ENCODE measurements around the gene NKX1-2. TPM values are rescaled to one million over a fixed set of nuclear protein-coding genes. Genes with fewer than 3 reads are reported as not detected.

NKX1-2 gene
- total RNA-seq, 3 donors from 2014 or later, result not detected

- Mint-ChIP-seq H3K9me3 (no peaks in the 10 kb centered on the region), H3K27me3 (ENCODE audit: low read depth) (peaks cover 11% of the 10 kb centered on the region), H3K4me3 (no peak overlapping the region), H3K36me3 (ENCODE audit: insufficient read depth) (no peaks in the 10 kb centered on the region), H3K4me1 (ENCODE audit: low read depth) (peaks cover 5% of the 10 kb centered on the region)
- DNase-seq, result no peak
- ATAC-seq, result no peak
These were observed 27.1 kb downstream of the NKX1-2 start for GRCh38 chr10:124422742-124423141.

DNA sequence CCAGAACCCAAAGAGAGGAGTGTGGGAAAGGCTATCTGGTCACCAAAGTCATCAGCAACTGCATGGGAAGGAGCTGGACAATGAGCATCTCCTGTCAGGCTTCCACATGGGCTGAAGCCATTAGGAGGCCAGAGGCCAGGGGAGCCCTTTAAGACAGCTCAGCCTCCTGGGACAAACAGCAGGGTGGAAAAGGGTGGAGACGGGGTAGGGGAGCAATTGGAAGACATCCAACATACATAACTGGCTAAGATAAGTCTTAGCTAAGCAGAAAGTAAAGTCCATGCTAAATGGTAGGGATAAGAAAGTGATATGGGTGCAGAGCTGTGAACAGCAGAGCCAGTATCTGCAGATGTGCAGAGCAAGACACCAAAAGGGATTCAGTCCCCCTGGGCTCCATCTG, 29.6 kb downstream of the NKX1-2 start:
- Mint-ChIP-seq H3K4me1 (ENCODE audit: low read depth) (peaks cover 17% of the 10 kb centered on the region), H3K9me3 (no peaks in the 10 kb centered on the region), H3K36me3 (ENCODE audit: insufficient read depth) (no peaks in the 10 kb centered on the region), H3K4me3 (no peak overlapping the region), H3K27me3 (ENCODE audit: low read depth) (peaks cover 11% of the 10 kb centered on the region)
- ATAC-seq (no peak), DNase-seq (no peak)

DNA sequence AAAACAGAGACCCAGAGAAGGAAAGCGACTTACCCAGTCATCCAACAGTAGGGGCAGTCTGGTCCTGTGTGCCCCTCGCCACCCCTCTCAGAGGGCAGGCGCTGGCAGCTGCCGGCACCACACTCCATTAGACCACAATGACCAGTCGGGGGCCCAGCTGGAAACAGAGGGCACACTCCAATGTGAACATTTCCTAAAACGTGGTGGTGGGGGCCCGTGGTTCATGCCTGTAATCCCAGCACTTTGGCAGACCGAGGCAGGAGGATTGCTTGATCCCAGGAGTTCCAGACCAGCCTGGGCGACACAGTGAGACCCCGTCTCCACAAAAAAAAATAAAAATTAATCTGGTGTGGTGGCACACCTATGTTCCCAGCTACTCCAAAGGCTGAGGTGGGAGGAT, 30.2 kb downstream of the NKX1-2 start:
- peak overlapping the region; percentile 76 for H3K4me3 Mint-ChIP-seq
- H3K9me3 Mint-ChIP-seq, result no peaks in the 10 kb centered on the region
- peaks cover 17% of the 10 kb centered on the region for H3K4me1 Mint-ChIP-seq (ENCODE audit: low read depth)
- ATAC-seq, result no peak
- H3K27me3 Mint-ChIP-seq (ENCODE audit: low read depth), result peaks cover 11% of the 10 kb centered on the region
- no peaks in the 10 kb centered on the region for H3K36me3 Mint-ChIP-seq (ENCODE audit: insufficient read depth)
- DNase-seq, result no peak

DNA sequence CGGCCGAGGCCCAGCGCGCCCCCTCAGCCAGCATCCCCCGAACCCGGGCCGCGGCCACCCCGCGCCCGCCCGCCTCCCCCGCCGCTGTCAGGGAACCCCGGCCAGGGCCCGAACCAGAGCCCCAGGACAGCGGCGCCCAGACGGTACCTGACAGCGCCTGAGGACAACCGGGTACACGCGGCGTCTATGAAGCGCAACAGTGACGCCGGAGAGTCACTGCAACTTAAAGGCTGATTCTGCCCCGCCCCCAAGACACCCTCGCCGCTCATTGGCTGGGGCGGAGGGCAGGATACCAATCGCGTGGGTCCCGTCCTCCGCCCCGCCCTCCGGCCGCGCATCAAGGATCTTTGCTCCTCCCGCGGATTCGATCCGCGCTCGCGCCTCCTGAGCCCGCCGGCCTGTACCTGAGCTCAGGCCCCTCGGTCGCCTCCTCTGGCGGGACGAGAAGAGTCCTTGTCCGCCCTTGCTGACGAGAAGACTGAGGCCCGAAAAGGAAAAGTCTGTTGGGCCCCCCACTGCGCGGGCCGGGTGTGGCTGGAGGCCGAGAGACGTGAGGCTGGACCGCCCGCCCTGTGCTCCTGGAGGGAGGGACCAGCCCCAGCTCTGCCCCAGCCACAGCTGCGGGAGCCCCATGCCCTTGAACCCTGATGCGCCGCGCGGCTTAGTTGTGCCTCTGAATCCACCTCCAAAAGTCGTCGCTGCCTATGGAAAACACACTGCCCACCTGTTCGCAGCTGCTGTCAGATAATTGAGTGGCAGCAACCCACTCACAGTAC, 30.9 kb downstream of the NKX1-2 start, which contains the start of gene OAT:
Gene OAT (minus strand): TSS at position 198 of the 776 bp plus-strand sequence. CDS start 6,752 bp downstream, outside the sequence.
- Mint-ChIP-seq H3K4me3 (peak within 1 kb of the TSS; percentile 78), H3K9me3 (no peaks in the 10 kb centered on the region), H3K27me3 (ENCODE audit: low read depth) (peaks cover 11% of the 10 kb centered on the region), H3K4me1 (ENCODE audit: low read depth) (peaks cover 17% of the 10 kb centered on the region), H3K36me3 (ENCODE audit: insufficient read depth) (peaks cover 2% of the 10 kb centered on the region)
- DNase-seq, result peak; percentile 94
- peak; percentile 96 to 97 for ATAC-seq

- Mint-ChIP-seq H3K27me3 (ENCODE audit: low read depth) (peaks cover 8% of the 10 kb centered on the region), H3K9me3 (no peaks in the 10 kb centered on the region), H3K4me3 (peak overlapping the region; percentile 78), H3K36me3 (ENCODE audit: insufficient read depth) (peaks cover 2% of the 10 kb centered on the region), H3K4me1 (ENCODE audit: low read depth) (peaks cover 17% of the 10 kb centered on the region)
- peak; percentile 55 to 58 for ATAC-seq
- peak; percentile 31 for DNase-seq
These were observed 31.7 kb downstream of the NKX1-2 start for GRCh38 chr10:124417895-124418725.

- no peak for ATAC-seq
- Mint-ChIP-seq H3K9me3 (no peaks in the 10 kb centered on the region), H3K4me3 (peak overlapping the region; percentile 42), H3K36me3 (ENCODE audit: insufficient read depth) (peaks cover 6% of the 10 kb centered on the region), H3K27me3 (ENCODE audit: low read depth) (peaks cover 1% of the 10 kb centered on the region), H3K4me1 (ENCODE audit: low read depth) (peaks cover 19% of the 10 kb centered on the region)
- DNase-seq, result no peak
These were observed 33.1 kb downstream of the NKX1-2 start for GRCh38 chr10:124416733-124417132.

DNA sequence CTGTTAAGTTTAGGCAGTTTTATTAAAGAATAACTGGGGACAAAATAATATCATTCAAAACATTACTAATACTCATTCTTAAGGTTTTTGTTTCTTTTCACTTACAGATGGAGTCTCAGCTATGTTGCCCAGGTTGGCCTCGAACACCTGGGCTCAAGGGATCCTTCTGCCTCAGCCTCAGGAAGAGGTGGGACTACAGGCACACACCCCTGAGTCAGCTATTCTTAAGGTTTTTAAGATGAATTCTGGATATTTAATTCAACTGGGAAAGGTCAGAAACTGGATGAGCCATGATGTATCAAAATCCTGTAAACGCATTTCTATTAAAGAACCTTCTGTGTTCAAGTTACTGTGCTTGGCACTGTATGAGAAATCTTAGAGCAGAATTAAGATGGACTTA, 34.6 kb downstream of the NKX1-2 start:
- H3K27me3 Mint-ChIP-seq (ENCODE audit: low read depth), result no peaks in the 10 kb centered on the region
- peaks cover 19% of the 10 kb centered on the region for H3K4me1 Mint-ChIP-seq (ENCODE audit: low read depth)
- no peaks in the 10 kb centered on the region for H3K9me3 Mint-ChIP-seq
- no peak overlapping the region for H3K4me3 Mint-ChIP-seq
- DNase-seq, result no peak
- H3K36me3 Mint-ChIP-seq (ENCODE audit: insufficient read depth), result peaks cover 13% of the 10 kb centered on the region
- no peak for ATAC-seq

DNA sequence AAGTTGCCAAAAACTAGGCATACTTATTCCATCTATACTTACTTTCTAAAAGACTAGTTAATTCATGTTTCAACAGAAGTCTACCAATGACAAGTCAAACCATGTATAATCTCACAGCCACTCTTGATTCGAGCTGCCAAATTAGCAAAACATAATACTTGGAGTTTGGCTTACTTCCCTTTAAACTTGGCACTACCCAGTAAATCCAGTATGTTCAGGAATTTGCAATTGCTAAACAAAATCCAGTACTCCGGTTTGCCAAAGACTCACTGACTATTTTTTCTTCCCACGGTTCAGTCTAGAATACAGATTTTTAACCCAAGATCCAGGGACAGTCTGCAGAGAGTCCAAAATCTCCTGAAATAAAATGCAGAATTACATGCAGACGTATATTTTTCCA, 35.8 kb downstream of the NKX1-2 start:
- Mint-ChIP-seq H3K36me3 (ENCODE audit: insufficient read depth) (peaks cover 17% of the 10 kb centered on the region), H3K9me3 (no peaks in the 10 kb centered on the region), H3K27me3 (ENCODE audit: low read depth) (no peaks in the 10 kb centered on the region), H3K4me3 (no peak overlapping the region), H3K4me1 (ENCODE audit: low read depth) (peaks cover 16% of the 10 kb centered on the region)
- ATAC-seq, result no peak
- no peak for DNase-seq

DNA sequence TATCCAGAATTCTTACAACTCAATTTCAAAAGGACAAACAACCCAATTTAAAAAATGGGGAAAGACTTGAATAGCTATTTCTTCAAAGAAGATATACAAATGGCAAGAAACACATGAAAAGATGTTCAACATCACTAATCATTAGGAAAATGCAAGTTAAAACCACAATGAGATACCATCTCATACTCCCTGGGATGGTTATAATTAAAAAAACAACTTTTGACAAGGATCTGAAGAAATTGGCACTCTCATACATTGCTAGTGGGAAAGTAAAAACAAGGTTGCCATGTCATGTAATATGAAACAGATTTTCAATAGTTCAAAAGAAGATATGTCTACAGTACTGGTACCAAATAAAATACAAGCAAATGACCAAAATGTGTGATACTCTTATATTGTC, 40.1 kb downstream of the NKX1-2 start:
- ATAC-seq, result no peak
- H3K4me1 Mint-ChIP-seq (ENCODE audit: low read depth), result peaks cover 2% of the 10 kb centered on the region

DNA sequence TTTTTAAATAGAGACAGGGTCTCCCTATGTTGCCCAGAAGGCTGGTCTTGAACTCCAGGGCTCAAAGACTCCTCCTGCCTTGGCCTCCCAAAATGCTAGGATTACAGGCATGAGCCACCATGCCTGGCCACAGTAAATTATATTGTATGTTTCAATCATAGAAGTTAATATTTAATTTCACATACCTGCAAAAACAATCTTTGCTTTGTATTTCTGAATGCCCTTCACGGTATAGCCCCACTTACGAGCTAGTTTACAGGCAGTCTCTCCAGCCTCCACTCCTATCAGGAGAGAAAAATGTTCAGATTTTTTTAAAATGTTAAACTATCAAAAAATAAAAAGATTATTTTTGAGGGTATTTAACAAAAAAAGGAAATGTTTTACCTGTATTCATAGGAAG, 41.5 kb downstream of the NKX1-2 start:
- H3K4me1 Mint-ChIP-seq (ENCODE audit: low read depth), result peaks cover 9% of the 10 kb centered on the region
- H3K27me3 Mint-ChIP-seq (ENCODE audit: low read depth), result no peaks in the 10 kb centered on the region
- ATAC-seq (no peak), DNase-seq (no peak)
- H3K4me3 Mint-ChIP-seq, result no peak overlapping the region
- peaks cover 32% of the 10 kb centered on the region for H3K36me3 Mint-ChIP-seq (ENCODE audit: insufficient read depth)
- H3K9me3 Mint-ChIP-seq, result no peaks in the 10 kb centered on the region

More for the DNA sequence above, 40.1 kb downstream of the NKX1-2 start:
- DNase-seq, result no peak
- Mint-ChIP-seq H3K36me3 (ENCODE audit: insufficient read depth) (peaks cover 29% of the 10 kb centered on the region), H3K27me3 (ENCODE audit: low read depth) (no peaks in the 10 kb centered on the region), H3K9me3 (no peaks in the 10 kb centered on the region), H3K4me3 (no peak overlapping the region)

GRCh38 chr10:124407456-124407855, 42.4 kb downstream of the NKX1-2 start:
- no peaks in the 10 kb centered on the region for H3K27me3 Mint-ChIP-seq (ENCODE audit: low read depth)
- H3K4me1 Mint-ChIP-seq (ENCODE audit: low read depth), result peaks cover 11% of the 10 kb centered on the region
- DNase-seq, result no peak
- H3K9me3 Mint-ChIP-seq, result no peaks in the 10 kb centered on the region
- no peak overlapping the region for H3K4me3 Mint-ChIP-seq
- H3K36me3 Mint-ChIP-seq (ENCODE audit: insufficient read depth), result peaks cover 36% of the 10 kb centered on the region
- ATAC-seq, result no peak

GRCh38 chr10:124403548-124403947, 46.3 kb downstream of the NKX1-2 start:
- Mint-ChIP-seq H3K36me3 (ENCODE audit: insufficient read depth) (peaks cover 35% of the 10 kb centered on the region), H3K27me3 (ENCODE audit: low read depth) (no peaks in the 10 kb centered on the region), H3K9me3 (no peaks in the 10 kb centered on the region), H3K4me1 (ENCODE audit: low read depth) (peaks cover 9% of the 10 kb centered on the region), H3K4me3 (no peak overlapping the region)
- ATAC-seq, result peak; percentile 98
- DNase-seq, result no peak

- Mint-ChIP-seq H3K4me3 (no peak overlapping the region), H3K27me3 (ENCODE audit: low read depth) (no peaks in the 10 kb centered on the region), H3K36me3 (ENCODE audit: insufficient read depth) (peaks cover 31% of the 10 kb centered on the region), H3K4me1 (ENCODE audit: low read depth) (peaks cover 9% of the 10 kb centered on the region), H3K9me3 (no peaks in the 10 kb centered on the region)
- ATAC-seq (no peak), DNase-seq (no peak)
These were observed 47.6 kb downstream of the NKX1-2 start for GRCh38 chr10:124402273-124402672.

DNA sequence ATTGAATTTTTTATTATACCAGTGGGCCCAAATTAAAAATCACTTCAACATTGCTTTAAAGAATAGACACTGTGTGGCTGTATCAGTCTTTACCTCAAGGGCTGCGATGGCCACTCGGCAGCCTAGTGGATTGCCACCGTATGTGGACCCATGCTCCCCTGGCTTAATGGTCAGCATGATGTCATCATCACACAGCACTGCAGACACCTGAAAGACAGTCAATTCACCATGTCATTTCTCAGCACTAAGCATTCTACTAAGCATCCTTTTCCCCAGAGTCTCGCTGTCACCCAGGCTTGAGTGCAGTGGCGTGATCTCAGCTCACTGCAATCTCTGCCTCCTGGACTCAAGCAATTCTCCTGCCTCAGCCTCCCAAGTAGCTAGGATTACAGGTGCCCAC, 48.2 kb downstream of the NKX1-2 start:
- Mint-ChIP-seq H3K9me3 (no peaks in the 10 kb centered on the region), H3K36me3 (ENCODE audit: insufficient read depth) (peaks cover 26% of the 10 kb centered on the region), H3K4me3 (no peak overlapping the region), H3K4me1 (ENCODE audit: low read depth) (peaks cover 9% of the 10 kb centered on the region), H3K27me3 (ENCODE audit: low read depth) (no peaks in the 10 kb centered on the region)
- no peak for DNase-seq
- ATAC-seq, result no peak

All from activated T-cell treated with anti-CD3 and anti-CD28 coated beads, Interleukin-2, amount 50 U/mL, for 4 hours (primary cell).